ENCODE measurements around the gene TBKBP1. TPM values are rescaled to one million over a fixed set of nuclear protein-coding genes. Genes with fewer than 3 reads are reported as not detected.
"Not testable (repeated sequence)": the region's sequence is repeated elsewhere in the genome, so short reads cannot be mapped to it uniquely, and the experiment has no call there.

TBKBP1 gene
- total RNA-seq, 2 donors from 2014 or later: 13.7 to 17.9 TPM

DNA sequence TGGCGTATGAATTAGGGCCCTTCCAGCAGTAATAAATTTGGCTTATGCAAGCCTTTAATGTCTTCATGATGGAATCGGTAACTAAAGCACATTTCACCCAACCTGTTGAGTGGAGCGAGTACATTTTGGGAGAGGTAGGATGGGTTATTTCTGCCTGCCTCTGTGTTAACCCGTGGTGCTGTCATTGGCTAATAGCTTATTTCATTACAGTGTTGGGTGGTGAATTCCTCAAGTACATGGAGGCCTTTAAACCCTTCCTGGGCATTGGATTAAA is 17.8 kb upstream of the TBKBP1 start:
- ATAC-seq (no peak), DNase-seq (no peak)
- intact Hi-C loops (cut with DNase I): no loop called here

DNA sequence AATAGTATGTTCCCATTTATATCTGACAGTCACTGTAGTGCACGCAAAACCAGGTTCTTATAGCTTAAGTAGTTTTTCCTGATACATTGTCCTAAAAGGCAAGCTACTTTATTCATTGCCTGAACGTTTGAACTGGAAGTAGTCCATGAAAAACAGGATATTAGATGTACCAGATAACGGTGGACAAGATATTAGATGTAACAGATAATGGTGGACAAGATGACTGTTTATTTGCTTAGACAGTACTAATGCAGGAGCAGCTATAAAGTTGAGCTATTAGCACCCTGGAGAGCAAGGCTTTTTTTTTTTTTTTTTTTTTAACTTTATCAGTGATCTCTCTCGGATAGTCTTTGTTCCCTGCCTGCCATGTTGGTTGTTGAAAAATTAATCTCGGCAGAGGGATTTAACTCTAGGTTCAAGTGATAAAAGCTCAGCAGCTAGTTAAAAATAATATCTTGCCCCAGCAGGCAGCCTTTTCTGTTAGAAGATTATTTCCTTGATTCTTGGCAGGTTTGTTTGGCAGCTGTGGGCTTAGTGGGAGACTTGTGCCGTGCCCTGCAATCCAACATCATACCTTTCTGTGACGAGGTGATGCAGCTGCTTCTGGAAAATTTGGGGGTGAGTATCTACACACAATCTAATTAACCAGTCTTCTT is 17.3 kb upstream of the TBKBP1 start:
- DNase-seq (no peak), ATAC-seq (no peak)
- intact Hi-C loops (cut with DNase I): no loop called here

DNA sequence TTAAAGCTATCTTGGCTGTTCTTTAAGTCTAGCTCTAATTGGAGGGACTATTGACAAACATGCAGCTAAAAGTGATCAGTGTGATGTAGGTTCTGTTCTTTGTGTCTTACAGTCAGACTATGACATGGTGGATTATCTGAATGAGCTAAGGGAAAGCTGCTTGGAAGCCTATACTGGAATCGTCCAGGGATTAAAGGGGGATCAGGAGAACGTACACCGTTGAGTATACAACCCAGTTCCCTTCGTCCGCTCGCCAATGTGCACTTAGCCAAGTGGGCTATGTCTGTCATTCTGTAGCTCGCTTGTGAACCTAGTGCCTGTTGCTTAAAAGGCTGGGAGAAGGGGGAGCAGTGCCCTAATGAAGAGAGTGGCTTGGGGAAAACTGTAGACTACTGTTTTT is 15.8 kb upstream of the TBKBP1 start:
- no peak for DNase-seq
- intact Hi-C loops (cut with DNase I): no loop called here
- no peak for ATAC-seq

DNA sequence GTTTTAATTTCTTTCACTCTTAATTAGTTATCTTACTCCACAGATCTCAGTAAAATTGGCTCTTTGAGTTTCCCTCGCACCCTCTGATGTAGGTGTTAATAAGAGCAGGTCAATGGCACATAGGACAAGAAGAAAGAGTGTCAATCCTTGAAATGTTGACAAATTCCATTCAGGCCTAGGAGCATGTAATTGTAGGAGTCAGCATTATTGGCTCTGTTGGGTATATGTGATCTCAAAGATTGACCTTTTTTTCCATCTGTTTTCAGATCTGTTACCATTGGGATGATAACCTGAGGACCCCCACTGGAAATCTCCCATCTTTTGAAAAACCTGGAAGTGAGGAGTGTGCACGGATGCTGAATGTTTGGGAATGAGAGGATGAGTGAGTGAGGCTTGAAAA is 11.8 kb upstream of the TBKBP1 start:
- DNase-seq (no peak), ATAC-seq (no peak)
- intact Hi-C loops (cut with DNase I): no loop called here

DNA sequence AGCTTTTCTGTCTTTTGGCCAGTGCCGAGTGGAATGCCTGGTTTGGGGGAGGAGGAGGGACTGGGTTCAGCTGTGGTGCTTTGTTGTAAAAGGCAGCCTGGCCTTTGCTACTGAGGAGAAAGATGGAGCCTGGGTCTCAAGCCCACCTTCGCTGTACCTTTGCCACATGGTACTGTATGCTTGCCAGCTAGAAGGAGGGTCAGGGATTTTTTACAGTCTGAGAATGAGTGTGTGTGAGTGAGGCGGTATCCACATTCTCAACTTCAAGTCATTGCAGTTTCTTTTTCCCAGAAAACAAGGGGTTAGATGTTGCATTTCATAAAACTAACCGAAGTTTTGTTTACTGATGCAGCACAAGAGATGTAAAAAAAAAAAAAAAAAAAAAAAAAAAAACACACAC is 11.2 kb upstream of the TBKBP1 start:
- intact Hi-C loops (cut with DNase I); ATAC-seq; DNase-seq: not testable (repeated sequence)

DNA sequence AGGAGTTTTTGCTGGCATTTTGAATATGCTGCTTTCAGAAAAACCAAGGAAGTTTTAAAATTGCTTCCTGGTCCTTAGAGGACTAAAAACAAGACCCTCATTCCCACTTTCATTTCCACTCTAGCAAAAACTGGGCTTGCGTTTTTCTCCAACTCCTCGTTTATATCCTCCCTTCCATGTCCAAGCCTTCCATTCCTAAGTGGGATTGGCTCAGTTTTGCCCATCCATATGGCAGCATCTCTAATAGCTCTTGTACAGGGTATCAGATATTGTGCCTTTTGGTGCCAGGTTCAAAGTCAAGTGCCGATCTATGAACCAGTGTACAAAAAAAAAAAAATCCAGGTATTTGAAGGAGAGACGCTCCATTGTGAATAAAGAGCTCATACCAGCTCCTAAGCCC is 9.9 kb upstream of the TBKBP1 start:
- no peak for DNase-seq
- ATAC-seq: no peak
- intact Hi-C loops (cut with DNase I): no loop called here

DNA sequence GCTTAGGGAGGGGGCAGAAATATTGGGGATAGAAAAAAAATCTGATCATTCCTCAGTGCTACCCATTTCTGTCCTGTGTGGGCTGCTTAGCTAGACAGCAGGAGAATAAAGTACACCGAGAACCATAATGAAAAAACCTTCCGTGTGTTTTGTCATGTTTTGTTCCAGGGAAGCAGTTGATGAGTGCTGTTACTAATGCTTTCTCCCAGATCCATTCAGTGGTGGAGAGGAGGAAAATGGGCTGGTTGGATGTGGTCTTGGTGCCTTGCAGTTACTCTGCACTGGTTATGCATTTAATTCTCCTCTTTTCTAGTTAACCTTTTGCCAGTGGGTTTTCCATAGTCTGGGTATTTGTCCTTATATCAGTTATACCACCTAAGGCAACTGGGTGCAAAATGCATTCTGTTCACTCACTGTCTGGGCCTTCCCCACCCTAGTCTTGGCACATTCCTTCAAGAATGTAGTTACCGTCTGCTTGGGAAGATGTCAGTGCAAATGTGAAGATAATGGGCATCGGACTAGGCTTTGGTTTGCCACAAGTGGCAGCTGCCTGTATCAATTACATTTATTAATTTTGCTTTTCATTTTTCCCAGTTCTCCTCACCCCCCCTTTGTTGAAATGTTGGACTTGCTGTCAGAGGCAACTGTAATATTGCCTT is 9.3 kb upstream of the TBKBP1 start:
- DNase-seq: no peak
- no peak for ATAC-seq
- intact Hi-C loops (cut with DNase I): no loop called here

DNA sequence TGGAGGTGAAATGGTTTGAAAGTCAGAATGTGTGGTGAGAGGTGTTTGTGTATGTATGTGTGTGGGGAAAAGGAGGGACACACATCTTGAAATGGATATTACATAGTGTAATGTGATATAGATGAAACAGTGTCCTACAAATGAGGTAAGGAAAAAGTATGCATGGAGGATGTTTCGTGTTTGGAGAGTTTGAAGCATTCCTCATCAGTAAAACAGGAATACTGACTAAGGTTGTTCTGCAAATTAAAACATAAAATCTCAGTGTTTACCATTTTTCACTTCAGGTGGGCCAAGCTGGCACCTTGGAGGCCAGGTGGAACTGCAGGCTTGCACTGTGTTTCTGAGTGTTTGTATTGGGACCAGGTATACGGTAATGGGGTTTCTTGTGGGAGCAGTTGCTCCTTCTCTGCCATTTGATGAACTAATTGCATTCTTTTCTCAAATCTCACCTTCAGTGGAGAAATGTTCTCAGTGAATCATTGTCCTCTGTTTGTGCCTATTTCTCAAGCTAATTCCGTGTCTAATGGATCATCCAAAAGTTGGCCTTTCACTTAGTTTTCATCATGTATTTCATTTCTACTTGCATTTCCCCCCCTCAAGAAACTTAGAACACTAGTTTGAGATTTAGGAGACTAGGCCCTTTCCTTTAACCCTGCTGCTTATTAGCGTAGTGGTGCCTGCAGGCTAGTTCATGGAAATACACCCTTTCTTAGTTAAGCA is 8.2 kb upstream of the TBKBP1 start:
- ATAC-seq (no peak), DNase-seq (no peak)
- intact Hi-C loops (cut with DNase I): no loop called here

DNA sequence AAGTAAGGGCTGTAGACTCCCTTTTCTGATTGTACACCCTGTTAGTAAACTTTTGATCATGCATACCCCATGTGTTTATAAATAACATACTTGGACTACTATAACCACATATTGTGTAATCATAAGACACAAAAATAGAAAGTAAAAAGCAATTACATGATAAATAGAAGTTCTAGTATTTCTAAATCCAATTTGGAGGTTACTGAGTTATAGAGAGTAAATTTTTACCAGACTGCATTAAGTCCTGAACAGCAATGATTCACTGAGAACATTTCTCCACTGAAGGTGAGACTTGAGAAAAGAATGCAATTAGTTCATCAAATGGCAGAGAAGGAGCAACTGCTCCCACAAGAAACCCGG is 7.7 kb upstream of the TBKBP1 start:
- ATAC-seq: peak in 1 of 2 donors; percentile 10
- intact Hi-C loops (cut with DNase I): no loop called here
- no peak for DNase-seq

DNA sequence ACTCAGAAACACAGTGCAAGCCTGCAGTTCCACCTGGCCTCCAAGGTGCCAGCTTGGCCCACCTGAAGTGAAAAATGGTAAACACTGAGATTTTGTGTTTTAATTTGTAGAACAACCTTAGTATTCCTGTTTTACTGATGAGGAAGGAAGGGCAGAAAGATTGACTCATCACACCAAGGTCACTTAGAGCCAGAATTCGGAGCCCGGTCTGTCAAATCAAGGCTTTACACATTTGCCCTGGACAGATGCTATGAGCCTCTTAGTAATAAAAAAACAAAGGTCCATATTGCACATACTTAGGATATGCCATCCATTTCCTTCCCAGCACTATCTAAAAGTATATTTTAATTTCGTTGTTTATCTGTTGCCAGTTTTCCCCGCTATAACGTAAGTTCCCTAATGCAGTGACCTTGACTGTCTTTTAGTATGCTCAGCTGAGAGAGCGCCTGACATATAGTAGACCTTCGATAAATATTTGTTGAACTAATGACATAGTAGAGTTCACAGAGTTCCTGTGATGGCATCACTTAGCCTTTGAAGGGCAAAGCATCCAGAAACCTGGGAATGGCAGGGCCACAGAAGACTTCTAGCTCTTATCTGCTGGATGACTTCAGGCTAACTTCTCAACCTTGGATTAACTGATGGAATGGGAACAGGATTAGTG is 7.2 kb upstream of the TBKBP1 start:
- intact Hi-C loops (cut with DNase I): no loop called here
- DNase-seq (no peak), ATAC-seq (peak in 1 of 2 donors; percentile 6)

DNA sequence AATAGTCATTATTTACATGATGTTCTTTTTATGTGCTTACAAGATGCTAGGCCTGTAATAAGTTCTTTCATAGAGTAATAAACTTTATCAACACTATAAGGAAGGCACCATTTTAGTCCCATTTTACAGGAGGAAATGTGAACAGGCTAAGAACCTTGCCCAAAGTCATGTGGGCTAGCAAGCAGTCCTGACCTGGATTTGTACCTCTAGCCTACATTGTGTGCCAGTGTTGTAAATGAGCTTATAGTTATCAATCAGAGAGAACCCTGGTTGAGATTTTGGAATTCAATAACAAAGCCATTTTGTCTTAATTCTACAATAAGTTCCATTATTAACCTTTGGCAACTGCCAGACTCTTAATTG is 6.7 kb upstream of the TBKBP1 start:
- intact Hi-C loops (cut with DNase I): no loop called here
- no peak for ATAC-seq
- no peak for DNase-seq

DNA sequence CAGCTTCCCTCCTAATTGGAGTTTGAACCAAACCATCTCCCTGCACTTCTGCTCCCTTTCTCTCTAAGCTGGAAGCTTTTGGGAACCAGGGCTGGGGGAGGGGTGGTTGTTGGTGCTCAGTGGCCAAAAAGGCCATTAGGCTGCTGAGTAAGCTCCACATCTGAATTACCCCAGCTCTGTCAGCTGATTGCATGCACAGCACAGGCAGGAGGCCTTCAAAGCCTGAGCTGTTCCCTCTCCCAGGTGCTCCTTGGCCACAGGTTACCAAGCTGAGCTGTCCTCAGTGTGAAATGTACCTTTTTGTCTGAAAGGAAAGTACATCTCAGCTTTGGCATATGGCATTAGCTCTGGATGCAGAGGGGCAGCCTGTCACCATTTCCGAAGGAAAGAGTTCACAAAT is 6.2 kb upstream of the TBKBP1 start:
- ATAC-seq: peak; percentile 9 to 25
- intact Hi-C loops (cut with DNase I): no loop called here
- DNase-seq: no peak

DNA sequence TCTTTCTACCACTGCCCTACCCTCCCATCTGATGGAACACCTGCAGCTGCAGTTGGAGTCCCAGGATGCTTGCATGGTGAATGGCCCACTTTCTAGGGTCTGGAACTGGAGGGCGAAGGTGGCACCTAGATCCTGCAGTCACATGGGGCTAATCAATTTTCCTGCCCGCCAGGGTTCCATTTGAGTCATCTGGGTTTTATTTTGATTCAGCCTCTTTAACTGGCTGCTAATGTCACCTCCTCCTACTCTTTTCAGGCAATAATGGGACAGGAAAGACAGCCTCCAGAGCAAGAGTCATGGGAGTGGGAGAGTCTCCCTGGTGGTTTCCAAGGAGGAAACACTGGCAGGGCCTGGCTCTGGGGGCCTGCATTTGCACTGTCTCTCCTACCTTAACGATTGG is 3.8 kb upstream of the TBKBP1 start:
- intact Hi-C loops (cut with DNase I): no loop called here
- DNase-seq (no peak), ATAC-seq (no peak)

DNA sequence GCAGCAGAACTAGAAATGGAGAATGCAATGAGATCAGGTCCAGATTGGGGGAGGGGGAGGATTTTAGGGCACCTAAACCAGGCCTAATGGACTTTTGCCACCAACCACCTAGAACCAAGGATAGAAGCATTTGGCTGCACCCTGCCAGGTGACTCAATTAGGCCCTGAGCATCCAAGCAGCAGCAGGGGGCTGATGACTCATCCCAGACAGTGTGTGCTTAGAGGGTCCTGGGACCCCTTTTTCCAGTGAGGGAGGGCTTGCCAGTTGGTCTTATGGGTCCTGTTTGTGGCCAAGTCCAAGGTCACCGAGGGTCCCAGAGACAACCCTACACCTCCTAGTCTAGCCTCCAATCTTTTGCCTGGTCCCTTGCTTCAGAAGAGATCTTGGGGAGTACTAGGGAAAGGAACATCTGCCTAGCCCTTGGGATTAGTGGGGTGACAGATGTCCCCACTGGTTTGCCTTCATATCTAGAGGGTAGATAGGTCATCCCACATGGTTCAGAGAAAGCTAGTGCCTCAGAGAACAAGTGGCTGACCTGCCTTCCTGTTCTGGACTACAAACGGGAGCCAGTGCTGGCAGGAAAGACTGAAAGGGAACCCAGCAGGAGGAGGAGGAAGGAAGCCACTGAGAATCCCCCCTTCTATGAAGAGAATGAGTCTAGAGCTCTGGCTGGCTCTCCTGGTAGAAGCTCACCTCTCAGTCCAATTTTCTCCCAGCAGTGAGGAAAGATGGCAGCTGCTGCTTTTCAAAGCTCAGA is 1.6 kb upstream of the TBKBP1 start:
- DNase-seq (no peak), ATAC-seq (no peak)
- intact Hi-C loops (cut with DNase I): no loop called here

DNA sequence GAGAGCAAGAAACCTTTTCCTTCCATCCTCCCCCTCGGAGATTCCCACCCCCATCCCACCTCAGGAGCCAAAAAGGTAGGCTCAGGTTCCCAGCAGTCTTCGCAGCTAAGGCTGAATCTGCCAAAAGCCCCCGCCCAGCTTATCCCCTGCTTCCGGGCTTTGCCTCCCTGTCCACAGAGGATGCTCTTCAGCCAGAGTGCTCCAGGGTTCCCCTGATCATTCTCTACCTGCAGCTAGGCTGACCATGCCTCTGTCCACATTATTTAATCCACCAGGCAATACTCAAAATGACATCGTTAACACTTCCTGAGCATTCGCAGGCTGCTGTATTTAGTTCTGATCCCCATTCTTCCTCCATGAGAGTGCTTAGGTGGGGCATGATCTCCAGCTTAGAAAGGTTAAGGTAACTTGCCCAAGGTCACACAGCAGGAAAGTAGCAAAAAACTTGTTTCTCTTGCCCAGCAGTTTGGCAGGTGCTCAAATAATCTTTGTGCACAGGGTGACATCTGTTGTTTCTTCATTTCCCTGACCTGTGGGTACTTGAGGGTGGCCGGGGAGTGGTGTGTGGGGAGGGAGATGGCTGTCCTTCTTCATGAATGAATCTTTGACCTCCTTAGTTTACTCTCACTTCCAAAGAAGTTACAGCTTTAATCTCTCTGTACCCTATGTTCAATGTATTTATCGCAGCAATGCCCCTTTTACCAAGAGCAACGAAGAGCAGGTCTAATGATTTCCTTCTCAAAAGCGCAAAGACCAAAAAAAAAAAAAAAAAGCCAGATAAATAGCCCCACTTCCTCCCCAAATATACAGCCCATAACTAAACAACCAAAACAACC is 848 bp upstream of the TBKBP1 start:
- intact Hi-C loops (cut with DNase I): no loop called here
- DNase-seq: no peak
- no peak for ATAC-seq

DNA sequence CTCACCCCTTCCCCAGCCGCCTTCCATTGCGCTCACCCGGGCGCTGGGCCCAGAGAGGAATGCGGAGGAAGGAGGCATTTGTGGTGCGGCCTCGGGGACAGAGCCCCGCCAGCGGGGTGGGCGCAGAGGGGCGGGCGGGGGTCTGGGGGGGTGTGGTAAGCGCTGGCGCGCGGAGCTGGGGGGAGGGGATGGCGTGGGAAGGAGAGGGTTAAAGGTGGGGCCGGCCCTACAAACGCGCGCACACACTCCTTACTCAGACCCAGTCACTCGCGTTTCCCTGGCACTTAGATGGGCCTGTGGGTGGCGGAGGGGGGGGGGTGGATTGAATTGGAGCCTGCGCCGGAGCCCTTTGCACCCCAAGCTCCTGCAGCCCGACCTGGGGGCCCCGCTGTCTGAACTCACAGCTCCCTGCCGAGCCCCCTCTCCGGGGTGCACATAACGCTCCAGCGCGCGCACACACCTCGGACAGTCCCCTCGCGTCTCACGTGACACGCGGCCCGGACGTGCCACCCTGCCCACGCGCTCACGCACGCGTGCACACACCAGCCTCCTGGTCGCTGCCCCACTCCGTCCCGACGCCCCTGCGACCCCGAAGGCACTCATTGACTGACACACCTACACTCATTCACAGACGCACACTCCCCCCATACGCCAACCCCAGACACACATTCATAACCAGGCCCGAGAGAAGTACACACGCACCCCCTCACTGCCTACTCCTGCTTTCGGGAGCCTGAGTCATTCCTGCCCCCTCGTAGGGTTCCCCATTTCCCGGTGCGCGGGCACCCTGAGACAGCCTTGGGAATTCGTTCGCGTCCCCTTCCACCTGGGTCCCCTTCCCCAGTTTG is 844 bp downstream of the TBKBP1 start:
- peak; percentile 78 to 80 for ATAC-seq
- DNase-seq: peak; percentile 82
- intact Hi-C loops (cut with DNase I): loop anchor here in 1 of 2 donors (5.0 kb wide), 1 partner anchor 107 kb away; no protein-coding TSS in a partner anchor

DNA sequence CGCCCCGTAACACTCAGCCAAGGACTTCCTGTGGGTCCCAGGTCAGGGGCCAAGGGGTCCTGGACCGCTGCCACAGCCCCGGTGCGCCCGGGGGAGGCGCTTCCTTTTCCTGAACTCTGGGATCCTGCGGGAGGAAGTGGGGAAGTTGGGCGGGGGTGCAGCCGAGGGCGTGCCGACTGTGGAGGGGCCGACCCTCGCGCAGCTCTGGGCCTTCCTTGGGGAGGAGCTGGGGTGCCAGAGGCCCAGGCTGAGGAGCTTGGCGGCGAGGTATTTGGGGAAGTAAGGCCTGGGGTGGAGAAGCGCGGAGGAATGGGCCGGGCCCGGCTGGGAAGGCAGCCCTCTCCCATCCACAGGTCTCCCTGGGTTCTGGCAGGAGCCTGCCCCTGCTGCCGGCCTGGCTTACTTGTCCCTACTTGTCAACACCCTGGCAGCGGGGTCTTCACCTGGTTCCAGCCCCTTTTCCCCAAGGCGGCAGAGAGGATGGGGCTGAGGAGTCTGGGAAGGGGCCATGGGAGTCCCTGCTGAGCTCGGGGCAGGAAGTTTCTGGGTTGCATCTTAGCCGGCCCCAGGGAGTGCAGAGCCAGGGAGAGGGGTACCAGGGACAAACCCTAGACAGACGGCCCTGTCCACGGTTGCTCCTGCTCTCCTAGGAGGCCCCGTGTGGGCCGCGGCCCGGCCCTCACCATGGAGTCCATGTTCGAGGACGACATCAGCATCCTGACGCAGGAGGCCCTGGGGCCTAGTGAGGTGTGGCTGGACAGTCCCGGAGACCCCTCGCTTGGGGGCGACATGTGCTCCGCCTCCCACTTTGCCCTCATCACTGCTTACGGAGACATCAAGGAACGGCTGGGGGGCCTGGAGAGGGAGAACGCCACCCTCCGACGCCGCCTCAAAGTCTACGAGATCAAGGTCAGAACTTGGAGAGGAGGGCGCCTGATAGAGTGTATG is 1.7 kb downstream of the TBKBP1 start:
- DNase-seq (peak; percentile 86), ATAC-seq (peak; percentile 41 to 67)
- intact Hi-C loops (cut with DNase I): loop anchor here in 1 of 2 donors (5.0 kb wide), 1 partner anchor 107 kb away; no protein-coding TSS in a partner anchor

All from left cardiac atrium (tissue), 4 donors.